ENCODE results near the gene RABL6. TPM values are rescaled to one million over a fixed set of nuclear protein-coding genes. Genes with fewer than 3 reads are reported as not detected.

The RABL6 gene
- total and polyA plus RNA-seq, 7 donors, result 36.0 to 103 (median 55.9) TPM

GRCh38 chr9:136854842-136855460, 47.2 kb downstream of the RABL6 start:
- DNase-seq, result no peak
- H3K4me1 ChIP-seq, result peaks cover 0 to 32% (median 25%) of the 10 kb centered on the region in 4 donors
- H3K4me3 ChIP-seq, result no peak overlapping the region
- TF ChIP-seq CTCF (IDR thresholded peaks at IDR 0.05) (no peak), EP300 (IDR thresholded peaks at IDR 0.05) (no peak), POLR2AphosphoS5 (IDR thresholded peaks at IDR 0.05) (no peak), POLR2A (IDR thresholded peaks at IDR 0.05) (no peak)
- H3K36me3 ChIP-seq, result peaks cover 0 to 6% (median 0%) of the 10 kb centered on the region in 4 donors
- no peak overlapping the region for H3K27ac ChIP-seq
- H3K9me3 ChIP-seq, result no peaks in the 10 kb centered on the region
- no peaks in the 10 kb centered on the region for H3K27me3 ChIP-seq
- 84 to 86% methylated on average over 23 of the region's 23 CpGs for WGBS, 2 donors
- intact Hi-C loops (cut with DNase I), result no loop called here

- H3K4me1 ChIP-seq, result peaks cover 0 to 26% (median 19%) of the 10 kb centered on the region in 4 donors
- H3K27ac ChIP-seq, result no peak overlapping the region
- H3K4me3 ChIP-seq, result no peak overlapping the region
- 83 to 86% methylated on average over 26 of the region's 26 CpGs for WGBS, 2 donors
- peaks cover 0 to 11% (median under 1%) of the 10 kb centered on the region in 4 donors for H3K36me3 ChIP-seq
- TF ChIP-seq CTCF (IDR thresholded peaks at IDR 0.05) (no peak), POLR2A (IDR thresholded peaks at IDR 0.05) (no peak), POLR2AphosphoS5 (IDR thresholded peaks at IDR 0.05) (no peak)
- H3K27me3 ChIP-seq, result no peaks in the 10 kb centered on the region
- intact Hi-C loops (cut with DNase I), result no loop called here
- DNase-seq, result no peak
- H3K9me3 ChIP-seq, result no peaks in the 10 kb centered on the region
Observed at GRCh38 chr9:136855461-136856078, 47.8 kb downstream of the RABL6 start.

- no peak for TF ChIP-seq POLR2A (IDR thresholded peaks at IDR 0.05)
- no peak for TF ChIP-seq POLR2AphosphoS5 (IDR thresholded peaks at IDR 0.05)
- no peak for TF ChIP-seq EP300 (IDR thresholded peaks at IDR 0.05)
- no peak for TF ChIP-seq CTCF (IDR thresholded peaks at IDR 0.05)
- Histone ChIP-seq H3K27me3 (no peaks in the 10 kb centered on the region), H3K4me1 (peaks cover 0 to 21% (median 14%) of the 10 kb centered on the region in 4 donors), H3K4me3 (no peak overlapping the region), H3K27ac (no peak overlapping the region), H3K36me3 (peaks cover 1 to 11% (median 5%) of the 10 kb centered on the region in 4 donors), H3K9me3 (no peaks in the 10 kb centered on the region)
- intact Hi-C loops (cut with DNase I), result no loop called here
- no peak for DNase-seq
- WGBS, 2 donors, result 73 to 79% methylated on average over 15 of the region's 15 CpGs
Observed at GRCh38 chr9:136856079-136856476, 48.3 kb downstream of the RABL6 start.

GRCh38 chr9:136856541-136857141, 48.9 kb downstream of the RABL6 start:
- Histone ChIP-seq H3K9me3 (no peaks in the 10 kb centered on the region), H3K36me3 (peaks cover 7 to 16% (median 11%) of the 10 kb centered on the region in 4 donors), H3K4me3 (no peak overlapping the region), H3K4me1 (peaks cover 0 to 18% (median 14%) of the 10 kb centered on the region in 4 donors), H3K27ac (no peak overlapping the region), H3K27me3 (no peaks in the 10 kb centered on the region)
- TF ChIP-seq POLR2A (IDR thresholded peaks at IDR 0.05), result no peak
- no peak for TF ChIP-seq POLR2AphosphoS5 (IDR thresholded peaks at IDR 0.05)
- TF ChIP-seq CTCF (IDR thresholded peaks at IDR 0.05), result no peak
- no peak for TF ChIP-seq EP300 (IDR thresholded peaks at IDR 0.05)
- WGBS, 2 donors, result 81 to 84% methylated on average over 14 of the region's 14 CpGs
- no peak for DNase-seq
- intact Hi-C loops (cut with DNase I), result no loop called here
